OCI-LY7 (cell line): Measurements from ENCODE around the gene TEDC1. TPM values are rescaled to one million over a fixed set of nuclear protein-coding genes. Genes with fewer than 3 reads are reported as not detected.

Experiments used
- BruUV-seq: library from RNA; stranded (reverse); fragments of 400-500 nt; replicated peaks from 2 replicates; lab custom pipeline; 2021; lab: Mats Ljungman, UMichigan
- CTCF ChIA-PET: fragments of 300-600 bp; sonication (Branson Sonifier 250); formaldehyde crosslinking; loops from one replicate; lab custom pipeline; 2022; ENCODE audit warnings: antibody characterized with exemption; ENCODE audit not compliant: unreplicated experiment; lab: Charles Lee
- POLR2A ChIA-PET: fragments of 300-600 bp; sonication (Branson Sonifier 250); formaldehyde crosslinking; loops from one replicate; lab custom pipeline; 2022; ENCODE audit warnings: antibody characterized with exemption; lab: Charles Lee
- DNase-seq: peaks from one replicate; pipeline ENCODE4 v3.0.0-alpha.2; 2015; ENCODE audit warnings: low spot score
- H2AFZ ChIP-seq: fragments of 200-600 bp; sonication (generic), shearing (Covaris generic); 2 replicates; pipeline ENCODE4 v1.6.1; 2014; ENCODE audit warnings: mild to moderate bottlenecking, antibody characterized with exemption, low read length, moderate library complexity
- H3K27ac ChIP-seq: fragments of 200-600 bp; sonication (generic); 2 replicates; pipeline ENCODE4 v1.5.1; 2014; ENCODE audit warnings: mixed run types, low read depth, mild to moderate bottlenecking, moderate library complexity, low read length, inconsistent platforms; ENCODE audit not compliant: poor library complexity, severe bottlenecking
- H3K36me3 ChIP-seq: fragments of 200-600 bp; sonication (generic); 2 replicates; pipeline ENCODE4 v1.6.1; 2014; ENCODE audit warnings: mild to moderate bottlenecking, antibody characterized with exemption, low read length, moderate library complexity, mixed read lengths; ENCODE audit not compliant: insufficient read depth
- H3K4me1 ChIP-seq: fragments of 200-600 bp; sonication (generic); 2 replicates; pipeline ENCODE4 v1.5.1; 2014; ENCODE audit warnings: mild to moderate bottlenecking, low read length; ENCODE audit not compliant: insufficient read depth, poor library complexity, severe bottlenecking
- H3K4me2 ChIP-seq: fragments of 200-600 bp; sonication (generic); 2 replicates; pipeline ENCODE4 v1.6.1; 2014; ENCODE audit warnings: mild to moderate bottlenecking, low read length
- H3K4me3 ChIP-seq: fragments of 200-600 bp; sonication (generic); 2 replicates; pipeline ENCODE4 v1.5.1; 2014; ENCODE audit warnings: mild to moderate bottlenecking, low read depth, low read length; ENCODE audit not compliant: poor library complexity, severe bottlenecking
- H3K79me2 ChIP-seq: fragments of 200-600 bp; sonication (generic); 2 replicates; pipeline ENCODE4 v1.6.1; 2016; ENCODE audit warnings: low read depth, mild to moderate bottlenecking, low read length, moderate library complexity, mixed read lengths; ENCODE audit not compliant: insufficient read depth
- H3K9me2 ChIP-seq: fragments of 200-600 bp; sonication (generic); 2 replicates; pipeline ENCODE4 v1.6.1; 2016; ENCODE audit warnings: mild to moderate bottlenecking, low read length, mixed read lengths; ENCODE audit not compliant: insufficient read depth
- H3K9me3 ChIP-seq: fragments of 200-600 bp; sonication (generic); 2 replicates; pipeline ENCODE4 v1.6.1; 2014; ENCODE audit warnings: mild to moderate bottlenecking, mixed run types, low read length, mixed read lengths
- H4K20me1 ChIP-seq: fragments of 200-600 bp; sonication (generic); 2 replicates; pipeline ENCODE4 v1.6.1; 2014; ENCODE audit warnings: mild to moderate bottlenecking, antibody characterized with exemption, low read length, moderate library complexity, mixed read lengths; ENCODE audit not compliant: insufficient read depth
- CTCF ChIP-seq: fragments of 200-600 bp; sonication (generic); conservative IDR thresholded peaks from 2 replicates; pipeline ENCODE4 v1.5.1; 2014; ENCODE audit warnings: mild to moderate bottlenecking, antibody characterized with exemption, low read length, moderate library complexity, mixed read lengths
- EZH2phosphoT487 ChIP-seq: fragments of 200-600 bp; sonication (generic); IDR thresholded peaks from 2 replicates; pipeline ENCODE4 v1.6.1; 2018; ENCODE audit warnings: low read depth, borderline replicate concordance, mild to moderate bottlenecking, mixed run types, antibody characterized with exemption, low read length, moderate library complexity, mixed read lengths
- intact Hi-C: fragments of 100-400 bp; cut with micrococcal nuclease; formaldehyde crosslinking; loops from one replicate; pipeline ENCODE4 v1.10.0; 2022; ENCODE audit not compliant: unreplicated experiment
- total RNA-seq, 2 experiments: library from RNA; depleted of rRNA in 1 of 2; stranded (reverse); fragments of >200 nt in 1 of 2; shearing (Covaris generic) in 1 of 2; gene quantifications; 2 replicates each; pipeline ENCODE4 v1.2.3, GENCODE V29; 2014 to 2022

TEDC1 gene
- total RNA-seq, 2 experiments from 2014 or later: 53.2 to 55.8 TPM

DNA sequence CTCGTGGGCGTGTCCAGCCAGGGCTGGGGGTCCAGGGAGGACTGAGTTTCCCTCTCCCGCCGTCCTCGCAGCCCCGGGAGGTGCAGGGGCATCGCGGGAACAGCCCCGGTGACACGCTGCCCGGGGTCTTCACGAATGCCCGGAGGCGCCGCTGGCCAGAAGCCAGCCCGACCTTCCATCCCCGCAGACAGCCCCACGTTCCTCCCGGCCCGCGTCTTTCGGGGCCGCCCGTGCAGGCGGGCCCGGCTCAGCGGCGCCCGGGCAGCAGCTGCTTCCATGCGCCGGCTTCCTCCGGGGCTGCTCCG lies 827 bp upstream of the TEDC1 start:
- ChIA-PET CTCF (interaction anchor here (1.0 kb wide), 1 partner anchor 9 kb away, joined by 5 read pairs; no protein-coding TSS in a partner anchor), POLR2A (no interaction called here)
- no peak for DNase-seq
- BruUV-seq: no TSS peak
- H3K27ac ChIP-seq: peak overlapping the region; percentile 72
- 0 out of 2 replicates have a peak, but pooled peaks cover 6% of the 10 kb centered on the region for H3K79me2 ChIP-seq
- TF ChIP-seq CTCF (no peak), EZH2phosphoT487 (no peak)
- intact Hi-C loops: loop anchor here (1.0 to 2.0 kb wide), 2 partner anchors 43 to 119 kb away; no protein-coding TSS in a partner anchor
- peaks cover 11% of the 10 kb centered on the region; the same call in 1 of the 2 replicates for H3K36me3 ChIP-seq
- peaks cover 4% of the 10 kb centered on the region; the same call in 1 of the 2 replicates for H4K20me1 ChIP-seq
- peak overlapping the region; percentile 68 for H2AFZ ChIP-seq
- peaks cover 37% of the 10 kb centered on the region for H3K4me1 ChIP-seq
- peak overlapping the region; percentile 87 for H3K4me3 ChIP-seq
- H3K4me2 ChIP-seq: peak overlapping the region; percentile 87
- H3K9me2 ChIP-seq: no peaks in the 10 kb centered on the region
- no peaks in the 10 kb centered on the region for H3K9me3 ChIP-seq

GRCh38 chr14:105491366-105491973 lies 424 bp downstream of the TEDC1 start:
- Histone ChIP-seq H3K4me2 (peak overlapping the region; percentile 70), H3K9me2 (no peaks in the 10 kb centered on the region), H3K36me3 (peaks cover 11% of the 10 kb centered on the region; the same call in 1 of the 2 replicates), H3K79me2 (0 out of 2 replicates have a peak, but pooled peaks cover 6% of the 10 kb centered on the region), H3K27ac (peak overlapping the region; percentile 80), H3K4me1 (peaks cover 34% of the 10 kb centered on the region), H3K4me3 (peak overlapping the region; percentile 96), H2AFZ (no peak overlapping the region), H3K9me3 (no peaks in the 10 kb centered on the region), H4K20me1 (peaks cover 4% of the 10 kb centered on the region; the same call in 1 of the 2 replicates)
- POLR2A ChIA-PET: no interaction called here
- peak; percentile 85 for DNase-seq
- intact Hi-C loops: loop anchor here (1.0 to 2.0 kb wide), 2 partner anchors 41 to 93 kb away; partner anchors contain the start of gene TEX22
- TF ChIP-seq CTCF: no peak
- no peak for TF ChIP-seq EZH2phosphoT487
- BruUV-seq: TSS peak; percentile 75
- CTCF ChIA-PET: interaction anchor here (0.7 to 0.9 kb wide), 6 partner anchors 10 to 102 kb away, joined by 3 to 21 read pairs (median 8); no protein-coding TSS in a partner anchor
